ENCODE data around the gene STOML1. TPM values are rescaled to one million over a fixed set of nuclear protein-coding genes. Genes with fewer than 3 reads are reported as not detected.

STOML1 gene
- total and polyA plus RNA-seq, 8 donors: 5.2 to 13.2 (median 9.2) TPM

DNA sequence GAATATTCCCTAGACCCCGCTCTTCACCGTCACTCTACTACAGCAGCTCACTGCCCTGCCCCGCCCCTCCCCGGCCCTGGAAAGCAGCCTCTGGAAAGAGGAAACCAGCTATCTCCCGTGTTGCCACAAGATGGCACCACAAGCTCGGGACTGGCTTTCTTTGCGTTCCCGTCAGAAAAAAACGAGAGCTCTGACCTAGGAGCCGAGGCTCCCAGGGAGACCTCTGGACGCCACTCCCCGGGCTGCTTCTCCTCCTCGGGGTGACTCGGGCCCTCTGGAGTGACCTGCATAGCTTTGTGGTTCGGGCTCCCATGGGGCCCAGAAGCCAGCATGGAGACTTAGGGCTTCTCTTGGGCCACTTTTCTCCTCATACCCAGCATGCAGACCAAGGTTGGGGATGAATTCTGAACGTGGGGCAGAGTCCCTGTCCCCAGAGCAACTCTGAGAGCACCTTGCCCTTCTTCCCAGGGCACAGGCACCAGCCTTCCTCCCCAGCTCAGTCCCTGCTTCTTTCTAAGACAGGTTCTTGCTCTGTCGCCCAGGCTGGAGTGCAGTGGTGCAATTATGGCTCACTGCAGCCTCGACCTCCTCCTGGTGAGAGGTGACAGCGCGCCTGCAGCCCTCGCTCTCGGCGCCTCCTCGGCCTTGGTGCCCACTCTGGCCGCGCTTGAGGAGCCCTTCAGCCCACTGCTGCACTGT lies 19.0 kb downstream of the STOML1 start:
- Histone ChIP-seq H3K4me3 (peak overlapping the region in 1 of 4 donors; percentile 25), H3K27me3 (peaks cover 0 to 6% (median 0%) of the 10 kb centered on the region in 4 donors), H3K4me1 (peaks cover 0 to 6% (median 0%) of the 10 kb centered on the region in 3 donors), H3K36me3 (no peaks in the 10 kb centered on the region), H3K9me3 (no peaks in the 10 kb centered on the region), H3K27ac (no peak overlapping the region)
- WGBS, 2 donors: 19 to 23% methylated on average over 26 of the region's 26 CpGs
- intact Hi-C loops (cut with DNase I): loop anchor here in 1 of 3 donors (10.0 kb wide), 1 partner anchor 352 kb away; no protein-coding TSS in a partner anchor
- peak; percentile 49 to 75 (median 66) for TF ChIP-seq CTCF (IDR thresholded peaks at IDR 0.05)
- DNase-seq: peak; percentile 71 to 90 (median 85)
- ATAC-seq: peak; percentile 96 to 99 (median 98)
- no peak for FAIRE-seq

- H3K27me3 ChIP-seq: no peaks in the 10 kb centered on the region
- DNase-seq: no peak
Observed at GRCh38 chr15:73969151-73969759, 22.8 kb downstream of the STOML1 start.

GRCh38 chr15:73968461-73968860 lies 23.6 kb downstream of the STOML1 start:
- 77 to 88% methylated on average over 3 of the region's 3 CpGs for WGBS, 2 donors
- DNase-seq (no peak), ATAC-seq (no peak), FAIRE-seq (no peak)
- Histone ChIP-seq H3K27me3 (no peaks in the 10 kb centered on the region), H3K4me3 (no peak overlapping the region), H3K36me3 (no peaks in the 10 kb centered on the region), H3K4me1 (peaks cover 0 to 6% (median 0%) of the 10 kb centered on the region in 3 donors), H3K9me3 (no peaks in the 10 kb centered on the region), H3K27ac (no peak overlapping the region)
- no peak for TF ChIP-seq CTCF (IDR thresholded peaks at IDR 0.05)
- intact Hi-C loops (cut with DNase I): no loop called here

More at GRCh38 chr15:73969151-73969759, 22.8 kb downstream of the STOML1 start:
- WGBS, 2 donors: 74 to 75% methylated on average over 6 of the region's 6 CpGs
- intact Hi-C loops (cut with DNase I): no loop called here
- FAIRE-seq (no peak), ATAC-seq (no peak)
- H3K36me3 ChIP-seq: no peaks in the 10 kb centered on the region
- H3K4me3 ChIP-seq: no peak overlapping the region
- H3K9me3 ChIP-seq: no peaks in the 10 kb centered on the region
- H3K27ac ChIP-seq: no peak overlapping the region
- no peak for TF ChIP-seq CTCF (IDR thresholded peaks at IDR 0.05)
- H3K4me1 ChIP-seq: peaks cover 0 to 6% (median 0%) of the 10 kb centered on the region in 3 donors

DNA sequence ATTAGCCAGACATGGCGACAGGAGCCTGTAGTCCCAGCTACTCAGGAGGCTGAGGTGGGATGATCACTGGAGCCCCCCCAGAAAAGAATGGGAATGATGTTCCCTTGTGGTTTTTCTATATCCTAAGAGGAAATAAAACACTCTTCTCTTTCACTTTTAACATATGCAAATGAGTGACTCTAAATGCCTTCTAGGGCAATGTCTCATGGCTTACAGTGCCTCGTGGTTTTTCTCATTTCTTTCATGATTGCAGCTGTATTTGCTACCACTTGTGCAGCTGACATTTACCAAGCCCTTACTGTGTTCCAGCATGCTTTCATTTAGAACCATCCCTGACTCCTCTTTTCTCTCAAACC lies 26.4 kb downstream of the STOML1 start:
- Histone ChIP-seq H3K4me1 (no peaks in the 10 kb centered on the region), H3K4me3 (no peak overlapping the region), H3K9me3 (no peaks in the 10 kb centered on the region), H3K36me3 (no peaks in the 10 kb centered on the region), H3K27ac (no peak overlapping the region), H3K27me3 (no peaks in the 10 kb centered on the region)
- ATAC-seq (peak in 1 of 4 donors; percentile 9), FAIRE-seq (no peak), DNase-seq (no peak)
- intact Hi-C loops (cut with DNase I): no loop called here
- WGBS, 2 donors: 33 to 38% methylated on average over 2 of the region's 2 CpGs
- no peak for TF ChIP-seq CTCF (IDR thresholded peaks at IDR 0.05)

All from pancreas (tissue), 10 donors.